OCI-LY7 (cell line): ENCODE data around the gene C15orf62. TPM values are rescaled to one million over a fixed set of nuclear protein-coding genes. Genes with fewer than 3 reads are reported as not detected.

ENCODE experiments used
- BruUV-seq: library from RNA; stranded (reverse); fragments of 400-500 nt; replicated peaks from 2 replicates; lab custom pipeline; 2021; lab: Mats Ljungman, UMichigan
- CTCF ChIA-PET: fragments of 300-600 bp; sonication (Branson Sonifier 250); formaldehyde crosslinking; loops from one replicate; lab custom pipeline; 2022; ENCODE audit warnings: antibody characterized with exemption; ENCODE audit not compliant: unreplicated experiment; lab: Charles Lee
- POLR2A ChIA-PET: fragments of 300-600 bp; sonication (Branson Sonifier 250); formaldehyde crosslinking; loops from one replicate; lab custom pipeline; 2022; ENCODE audit warnings: antibody characterized with exemption; lab: Charles Lee
- DNase-seq: peaks from one replicate; pipeline ENCODE4 v3.0.0-alpha.2; 2015; ENCODE audit warnings: low spot score
- H2AFZ ChIP-seq: fragments of 200-600 bp; sonication (generic), shearing (Covaris generic); 2 replicates; pipeline ENCODE4 v1.6.1; 2014; ENCODE audit warnings: mild to moderate bottlenecking, antibody characterized with exemption, low read length, moderate library complexity
- H3K27ac ChIP-seq: fragments of 200-600 bp; sonication (generic); 2 replicates; pipeline ENCODE4 v1.5.1; 2014; ENCODE audit warnings: mixed run types, low read depth, mild to moderate bottlenecking, moderate library complexity, low read length, inconsistent platforms; ENCODE audit not compliant: poor library complexity, severe bottlenecking
- H3K36me3 ChIP-seq: fragments of 200-600 bp; sonication (generic); 2 replicates; pipeline ENCODE4 v1.6.1; 2014; ENCODE audit warnings: mild to moderate bottlenecking, antibody characterized with exemption, low read length, moderate library complexity, mixed read lengths; ENCODE audit not compliant: insufficient read depth
- H3K4me1 ChIP-seq: fragments of 200-600 bp; sonication (generic); 2 replicates; pipeline ENCODE4 v1.5.1; 2014; ENCODE audit warnings: mild to moderate bottlenecking, low read length; ENCODE audit not compliant: insufficient read depth, poor library complexity, severe bottlenecking
- H3K4me2 ChIP-seq: fragments of 200-600 bp; sonication (generic); 2 replicates; pipeline ENCODE4 v1.6.1; 2014; ENCODE audit warnings: mild to moderate bottlenecking, low read length
- H3K4me3 ChIP-seq: fragments of 200-600 bp; sonication (generic); 2 replicates; pipeline ENCODE4 v1.5.1; 2014; ENCODE audit warnings: mild to moderate bottlenecking, low read depth, low read length; ENCODE audit not compliant: poor library complexity, severe bottlenecking
- H3K79me2 ChIP-seq: fragments of 200-600 bp; sonication (generic); 2 replicates; pipeline ENCODE4 v1.6.1; 2016; ENCODE audit warnings: low read depth, mild to moderate bottlenecking, low read length, moderate library complexity, mixed read lengths; ENCODE audit not compliant: insufficient read depth
- H3K9me2 ChIP-seq: fragments of 200-600 bp; sonication (generic); 2 replicates; pipeline ENCODE4 v1.6.1; 2016; ENCODE audit warnings: mild to moderate bottlenecking, low read length, mixed read lengths; ENCODE audit not compliant: insufficient read depth
- H3K9me3 ChIP-seq: fragments of 200-600 bp; sonication (generic); 2 replicates; pipeline ENCODE4 v1.6.1; 2014; ENCODE audit warnings: mild to moderate bottlenecking, mixed run types, low read length, mixed read lengths
- H4K20me1 ChIP-seq: fragments of 200-600 bp; sonication (generic); 2 replicates; pipeline ENCODE4 v1.6.1; 2014; ENCODE audit warnings: mild to moderate bottlenecking, antibody characterized with exemption, low read length, moderate library complexity, mixed read lengths; ENCODE audit not compliant: insufficient read depth
- EZH2phosphoT487 ChIP-seq: fragments of 200-600 bp; sonication (generic); IDR thresholded peaks from 2 replicates; pipeline ENCODE4 v1.6.1; 2018; ENCODE audit warnings: low read depth, borderline replicate concordance, mild to moderate bottlenecking, mixed run types, antibody characterized with exemption, low read length, moderate library complexity, mixed read lengths
- intact Hi-C: fragments of 100-400 bp; cut with micrococcal nuclease; formaldehyde crosslinking; loops from one replicate; pipeline ENCODE4 v1.10.0; 2022; ENCODE audit not compliant: unreplicated experiment
- total RNA-seq, 2 experiments: library from RNA; depleted of rRNA in 1 of 2; stranded (reverse); fragments of >200 nt in 1 of 2; shearing (Covaris generic) in 1 of 2; gene quantifications; 2 replicates each; pipeline ENCODE4 v1.2.3, GENCODE V29; 2014 to 2022
- TF ChIP-seq, protein P1 (sequence below): fragments of 200-600 bp; sonication (generic); conservative IDR thresholded peaks from 2 replicates; pipeline ENCODE4 v1.5.1; 2014; ENCODE audit warnings: mild to moderate bottlenecking, antibody characterized with exemption, low read length, moderate library complexity, mixed read lengths

Gene C15orf62
- total RNA-seq, 2 experiments from 2014 or later, result 2.7 to 4.7 TPM

DNA sequence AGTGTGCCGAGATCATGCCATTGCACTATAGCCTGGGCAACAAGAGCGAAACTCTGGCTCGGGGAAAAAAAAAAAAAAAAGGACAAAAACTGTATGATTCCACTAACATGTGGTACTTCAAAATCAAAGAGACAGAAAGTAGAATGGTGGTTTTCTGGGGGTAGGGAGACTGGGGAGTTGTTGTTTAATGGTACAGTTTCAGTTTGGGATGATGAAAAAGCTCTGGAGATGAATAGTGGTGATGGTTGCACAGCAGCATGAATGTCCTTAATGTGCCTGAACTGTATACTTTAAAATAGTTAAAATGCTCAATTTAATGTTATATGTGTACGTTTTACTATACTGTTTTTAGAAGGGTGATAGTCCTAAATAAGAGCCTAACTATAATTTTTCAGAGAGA, 47.4 kb upstream of the C15orf62 start:
- H3K79me2 ChIP-seq, result no peaks in the 10 kb centered on the region
- no peaks in the 10 kb centered on the region for H3K4me1 ChIP-seq
- TF ChIP-seq, protein P1, sequence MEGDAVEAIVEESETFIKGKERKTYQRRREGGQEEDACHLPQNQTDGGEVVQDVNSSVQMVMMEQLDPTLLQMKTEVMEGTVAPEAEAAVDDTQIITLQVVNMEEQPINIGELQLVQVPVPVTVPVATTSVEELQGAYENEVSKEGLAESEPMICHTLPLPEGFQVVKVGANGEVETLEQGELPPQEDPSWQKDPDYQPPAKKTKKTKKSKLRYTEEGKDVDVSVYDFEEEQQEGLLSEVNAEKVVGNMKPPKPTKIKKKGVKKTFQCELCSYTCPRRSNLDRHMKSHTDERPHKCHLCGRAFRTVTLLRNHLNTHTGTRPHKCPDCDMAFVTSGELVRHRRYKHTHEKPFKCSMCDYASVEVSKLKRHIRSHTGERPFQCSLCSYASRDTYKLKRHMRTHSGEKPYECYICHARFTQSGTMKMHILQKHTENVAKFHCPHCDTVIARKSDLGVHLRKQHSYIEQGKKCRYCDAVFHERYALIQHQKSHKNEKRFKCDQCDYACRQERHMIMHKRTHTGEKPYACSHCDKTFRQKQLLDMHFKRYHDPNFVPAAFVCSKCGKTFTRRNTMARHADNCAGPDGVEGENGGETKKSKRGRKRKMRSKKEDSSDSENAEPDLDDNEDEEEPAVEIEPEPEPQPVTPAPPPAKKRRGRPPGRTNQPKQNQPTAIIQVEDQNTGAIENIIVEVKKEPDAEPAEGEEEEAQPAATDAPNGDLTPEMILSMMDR, result no peak
- intact Hi-C loops, result no loop called here
- no peak overlapping the region for H3K27ac ChIP-seq
- no TSS peak for BruUV-seq
- H3K4me3 ChIP-seq, result no peak overlapping the region
- POLR2A ChIA-PET, result no interaction called here
- no peak overlapping the region for H3K4me2 ChIP-seq
- H2AFZ ChIP-seq, result no peak overlapping the region
- H3K36me3 ChIP-seq, result peaks cover 85% of the 10 kb centered on the region
- no peak for DNase-seq
- H3K9me3 ChIP-seq, result no peaks in the 10 kb centered on the region
- CTCF ChIA-PET, result no interaction called here
- no peaks in the 10 kb centered on the region for H4K20me1 ChIP-seq
- no peaks in the 10 kb centered on the region for H3K9me2 ChIP-seq

DNA sequence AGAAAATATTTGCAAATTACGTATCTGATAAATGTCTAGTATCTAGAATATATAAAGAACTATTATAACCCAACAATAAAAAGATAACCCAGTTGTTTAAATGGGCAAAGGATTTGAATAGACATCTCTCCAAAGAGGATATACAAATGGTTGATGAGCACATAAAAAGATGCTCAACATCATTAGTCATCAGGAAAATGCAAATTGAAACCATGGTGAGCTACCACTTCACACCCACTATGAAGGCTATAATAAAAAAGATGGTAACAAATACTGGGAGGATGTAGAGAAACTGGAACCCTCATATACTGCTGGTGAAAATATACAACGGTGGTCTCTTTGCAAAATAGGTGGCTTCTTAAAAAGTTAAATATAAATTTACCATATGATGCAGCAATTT, 46.8 kb upstream of the C15orf62 start:
- no peak for TF ChIP-seq EZH2phosphoT487
- TF ChIP-seq, protein P1, result no peak
- peaks cover 85% of the 10 kb centered on the region for H3K36me3 ChIP-seq
- no peak overlapping the region for H2AFZ ChIP-seq
- DNase-seq, result no peak
- POLR2A ChIA-PET, result interaction anchor here (0.6 to 1.0 kb wide), 3 partner anchors 14 to 29 kb away, joined by 3 to 4 read pairs (median 3); no protein-coding TSS in a partner anchor
- no peaks in the 10 kb centered on the region for H3K9me3 ChIP-seq
- H3K4me3 ChIP-seq, result no peak overlapping the region
- H3K9me2 ChIP-seq, result no peaks in the 10 kb centered on the region
- no peaks in the 10 kb centered on the region for H3K79me2 ChIP-seq
- H3K27ac ChIP-seq, result no peak overlapping the region
- no peak overlapping the region for H3K4me2 ChIP-seq
- no peaks in the 10 kb centered on the region for H3K4me1 ChIP-seq
- intact Hi-C loops, result no loop called here
- CTCF ChIA-PET, result interaction anchor here (0.9 kb wide), 1 partner anchor 24 kb away, joined by 4 read pairs; no protein-coding TSS in a partner anchor
- H4K20me1 ChIP-seq, result no peaks in the 10 kb centered on the region
- no TSS peak for BruUV-seq

DNA sequence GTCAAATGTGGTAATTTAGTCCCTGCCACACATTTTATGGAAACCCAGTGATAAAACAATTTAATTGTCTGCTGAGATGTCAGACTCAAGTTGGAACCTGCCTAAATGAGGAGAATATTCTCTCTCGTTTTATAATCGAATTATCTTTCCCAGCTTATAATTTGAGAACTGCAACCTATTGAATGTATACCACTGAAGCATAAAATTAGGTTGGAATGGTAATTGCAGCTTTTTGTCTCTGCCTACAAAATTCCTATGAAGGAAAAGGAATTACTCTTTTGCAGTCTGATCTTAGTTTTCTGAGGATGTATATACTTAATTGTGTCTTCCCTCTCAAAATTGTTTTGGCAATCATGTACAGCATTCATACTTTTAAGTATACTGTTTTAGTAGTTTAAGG, 45.9 kb upstream of the C15orf62 start:
- no peaks in the 10 kb centered on the region for H3K4me1 ChIP-seq
- H3K4me3 ChIP-seq, result no peak overlapping the region
- TF ChIP-seq EZH2phosphoT487, result no peak
- TF ChIP-seq, protein P1, result no peak
- H3K27ac ChIP-seq, result no peak overlapping the region
- no peaks in the 10 kb centered on the region for H3K9me3 ChIP-seq
- no peak for DNase-seq
- H4K20me1 ChIP-seq, result no peaks in the 10 kb centered on the region
- intact Hi-C loops, result no loop called here
- peaks cover 85% of the 10 kb centered on the region for H3K36me3 ChIP-seq
- ChIA-PET POLR2A (interaction anchor here (0.6 to 1.0 kb wide), 5 partner anchors 15 to 159 kb away, joined by 3 to 6 read pairs (median 4); partner anchors contain the start of gene CCDC32), CTCF (interaction anchor here (0.9 kb wide), 1 partner anchor 23 kb away, joined by 4 read pairs; no protein-coding TSS in a partner anchor)
- no peak overlapping the region for H2AFZ ChIP-seq
- H3K79me2 ChIP-seq, result no peaks in the 10 kb centered on the region
- BruUV-seq, result no TSS peak
- H3K4me2 ChIP-seq, result no peak overlapping the region
- H3K9me2 ChIP-seq, result no peaks in the 10 kb centered on the region
